Measurements from ENCODE around the gene TRIM65. TPM values are rescaled to one million over a fixed set of nuclear protein-coding genes. Genes with fewer than 3 reads are reported as not detected.
A peak's percentile ranks its signal among the peaks of the same experiment; 100 is the strongest.

Gene TRIM65
- total and polyA plus RNA-seq, 2 of the 13 experiments (the other 11 are each of a cell fraction or from before 2014, with no cell fraction given), result 10.3 to 22.4 TPM

DNA sequence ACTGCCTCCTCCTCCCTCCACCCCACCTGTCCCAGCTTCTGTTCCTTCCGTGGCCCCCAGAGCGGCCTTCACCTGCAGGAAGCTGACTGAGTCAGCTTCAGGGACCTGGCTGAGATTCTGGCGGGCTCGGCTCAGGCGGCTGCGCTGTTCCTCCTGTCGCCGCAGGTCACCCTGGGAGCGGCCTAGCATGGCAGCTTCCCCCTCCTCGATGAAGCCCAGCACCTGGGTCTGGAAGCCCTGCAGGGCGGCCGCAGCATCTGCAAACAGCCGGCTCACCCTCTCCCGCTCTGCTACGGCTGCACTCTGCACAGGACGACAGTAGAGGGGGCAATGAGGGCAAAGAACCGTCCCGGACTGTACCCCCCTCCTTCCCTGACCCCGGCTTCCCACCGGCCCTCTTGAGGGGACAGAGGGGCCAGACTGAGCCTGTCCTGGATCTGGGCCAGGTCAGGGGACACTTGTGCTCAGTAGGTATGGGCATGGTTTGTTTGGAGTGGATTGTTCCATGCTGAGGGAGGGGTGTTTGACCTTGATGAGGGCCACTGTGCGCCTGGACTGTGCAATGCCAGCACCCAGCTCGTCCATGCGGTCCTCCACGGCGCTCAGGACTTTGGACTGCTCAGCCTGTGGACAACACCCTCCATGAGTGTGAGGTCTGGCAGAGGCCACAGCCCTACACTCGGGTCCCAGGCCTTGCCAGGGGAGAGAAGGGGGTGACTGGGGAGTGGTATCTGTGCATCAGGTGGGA is 20.4 kb downstream of the TRIM65 start (continued):
- TF ChIP-seq ZHX2 (IDR thresholded peaks at IDR 0.05; ENCODE audit: low read depth) (peak; percentile 84), ZHX2 (CRISPR knock-in tag; IDR thresholded peaks at IDR 0.05; ENCODE audit: borderline replicate concordance) (0 out of 2 replicates have a peak, but pooled peaks have one; percentile 7), ZNF512B (CRISPR knock-in tag; IDR thresholded peaks at IDR 0.05; ENCODE audit: borderline replicate concordance) (no peak; the same call in none of the 2 replicates), SMAD9 (CRISPR knock-in tag; IDR thresholded peaks at IDR 0.05) (peak; percentile 87), DZIP1 (CRISPR knock-in tag; IDR thresholded peaks at IDR 0.05) (peak; percentile 94), RNF219 (CRISPR knock-in tag; IDR thresholded peaks at IDR 0.05) (peak; percentile 38; the same call in 1 of the 2 replicates), SP4 (CRISPR knock-in tag; IDR thresholded peaks at IDR 0.05) (peak; percentile 88), ZNF367 (CRISPR knock-in tag; IDR thresholded peaks at IDR 0.05; ENCODE audit: borderline replicate concordance) (peak; percentile 46; the same call in 1 of the 2 replicates), HNRNPUL1 (IDR thresholded peaks at IDR 0.05; ENCODE audit: low read depth, low read length) (no peak), FIP1L1 (IDR thresholded peaks at IDR 0.05; ENCODE audit: borderline replicate concordance, insufficient read depth, low read depth, low read length) (peak; percentile 90; the same call in 1 of the 2 replicates), MLLT10 (CRISPR knock-in tag; IDR thresholded peaks at IDR 0.05) (no peak)
- TF ChIP-seq, protein P1, sequence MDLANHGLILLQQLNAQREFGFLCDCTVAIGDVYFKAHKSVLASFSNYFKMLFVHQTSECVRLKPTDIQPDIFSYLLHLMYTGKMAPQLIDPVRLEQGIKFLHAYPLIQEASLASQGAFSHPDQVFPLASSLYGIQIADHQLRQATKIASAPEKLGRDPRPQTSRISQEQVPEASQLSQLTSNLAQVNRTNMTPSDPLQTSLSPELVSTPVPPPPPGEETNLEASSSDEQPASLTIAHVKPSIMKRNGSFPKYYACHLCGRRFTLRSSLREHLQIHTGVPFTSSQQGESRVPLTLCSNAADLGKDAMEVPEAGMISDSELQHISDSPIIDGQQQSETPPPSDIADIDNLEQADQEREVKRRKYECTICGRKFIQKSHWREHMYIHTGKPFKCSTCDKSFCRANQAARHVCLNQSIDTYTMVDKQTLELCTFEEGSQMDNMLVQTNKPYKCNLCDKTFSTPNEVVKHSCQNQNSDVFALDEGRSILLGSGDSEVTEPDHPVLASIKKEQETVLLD (CRISPR knock-in tag; IDR thresholded peaks at IDR 0.05; ENCODE audit: low read depth), result no peak; the same call in none of the 2 replicates

All from HepG2 (cell line).